Globus pallidus (tissue), 1 donor: ENCODE measurements around the gene LCLAT1.
"Not testable (repeated sequence)": the region's sequence is repeated elsewhere in the genome, so short reads cannot be mapped to it uniquely, and the experiment has no call there.

Source experiments
- DNase-seq: peaks from one replicate; pipeline ENCODE4 v3.0.0-alpha.2; 2015; ENCODE audit warnings: low spot score

The LCLAT1 gene

DNA sequence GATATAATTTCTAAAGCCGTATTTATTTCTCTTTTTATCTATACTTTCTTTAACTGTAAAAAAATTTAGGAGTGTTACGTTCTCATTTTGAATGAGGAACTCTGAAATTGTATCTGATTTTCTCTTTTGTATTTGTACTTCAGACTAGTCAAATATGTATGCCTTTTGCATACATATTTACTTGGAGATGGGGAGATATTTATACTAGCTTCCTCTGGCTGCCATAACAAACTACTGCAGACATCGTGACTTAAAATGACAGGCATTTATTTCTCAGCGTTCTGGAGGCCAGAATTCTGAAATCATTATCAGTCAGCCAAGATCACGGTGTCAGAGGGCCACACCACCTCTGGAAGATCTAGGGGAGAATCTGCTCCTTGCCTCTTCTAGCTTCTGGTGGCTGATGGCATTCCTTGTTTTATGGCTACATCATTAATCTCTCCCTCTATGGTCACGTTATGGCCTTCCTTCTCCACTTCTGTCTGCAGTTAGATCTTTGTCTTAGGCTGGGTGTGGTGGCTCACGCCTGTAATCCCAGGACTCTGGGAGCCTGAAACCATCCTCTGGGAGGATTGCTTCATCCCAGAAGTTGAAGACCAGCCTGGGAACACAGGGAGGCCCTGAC is 8.2 kb downstream of the LCLAT1 start:
- DNase-seq: no peak

DNA sequence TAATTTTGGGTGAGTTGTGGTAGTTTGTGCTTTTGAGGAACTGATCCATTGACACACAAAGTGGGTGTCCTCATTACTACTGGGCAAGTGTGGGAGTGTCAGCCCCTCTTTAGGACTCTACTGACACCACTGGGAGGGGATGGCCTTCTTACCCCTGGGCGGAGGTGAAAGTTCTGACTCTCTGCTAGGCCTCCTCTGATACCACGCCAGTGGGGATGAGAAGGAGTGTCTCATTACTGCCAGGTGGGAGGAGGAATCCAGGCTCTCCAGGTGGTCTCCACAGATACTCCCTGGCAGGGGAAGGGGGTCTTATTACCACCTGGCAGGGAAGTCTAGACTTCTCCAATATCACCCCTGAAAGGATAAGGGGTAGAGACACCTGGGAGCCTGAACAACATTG is 9.1 kb downstream of the LCLAT1 start:
- DNase-seq: no peak

DNA sequence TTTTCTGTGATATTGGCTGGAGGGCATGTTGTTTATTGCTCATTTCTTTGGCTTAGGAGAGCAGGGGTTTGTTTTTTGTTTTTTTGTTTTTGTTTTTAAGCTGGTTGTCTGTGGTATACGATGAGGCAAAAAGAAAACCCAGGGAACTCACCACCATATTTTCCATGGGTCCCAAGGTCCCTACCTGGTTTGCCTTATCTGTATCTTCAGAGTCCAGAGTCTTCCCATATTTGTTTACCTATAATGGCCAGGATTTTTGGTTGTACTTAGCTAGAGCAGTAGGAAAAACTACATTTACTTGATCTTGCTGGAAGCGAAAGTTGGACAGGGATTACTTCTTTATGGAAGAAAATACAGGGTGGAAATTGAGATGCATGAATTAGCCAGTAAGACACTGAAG is 9.5 kb downstream of the LCLAT1 start:
- DNase-seq: no peak

- DNase-seq: no peak
Measured at GRCh38 chr2:30457296-30457695, 10.2 kb downstream of the LCLAT1 start.

- DNase-seq: no peak
Measured at GRCh38 chr2:30459140-30459539, 12.1 kb downstream of the LCLAT1 start.

- no peak for DNase-seq
Measured at GRCh38 chr2:30462131-30462857, 15.2 kb downstream of the LCLAT1 start.

DNA sequence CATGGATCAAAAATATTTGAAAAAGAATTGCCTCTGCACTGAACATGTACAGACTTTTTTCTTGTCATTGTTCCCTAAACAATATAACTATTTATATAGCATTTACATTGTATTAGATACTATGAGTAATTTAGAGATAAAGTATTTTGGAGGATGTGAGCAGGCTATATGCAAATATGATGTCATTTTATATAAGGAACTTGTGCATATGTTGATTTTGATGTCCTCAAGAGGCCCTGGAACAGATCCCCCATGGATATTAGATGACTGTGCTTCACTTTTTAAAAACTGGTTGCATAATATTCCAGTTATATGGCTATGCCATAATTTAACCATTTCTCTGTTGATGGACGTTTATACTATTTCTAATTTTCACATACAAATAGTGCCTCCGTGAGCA is 16.5 kb downstream of the LCLAT1 start:
- DNase-seq: no peak

DNA sequence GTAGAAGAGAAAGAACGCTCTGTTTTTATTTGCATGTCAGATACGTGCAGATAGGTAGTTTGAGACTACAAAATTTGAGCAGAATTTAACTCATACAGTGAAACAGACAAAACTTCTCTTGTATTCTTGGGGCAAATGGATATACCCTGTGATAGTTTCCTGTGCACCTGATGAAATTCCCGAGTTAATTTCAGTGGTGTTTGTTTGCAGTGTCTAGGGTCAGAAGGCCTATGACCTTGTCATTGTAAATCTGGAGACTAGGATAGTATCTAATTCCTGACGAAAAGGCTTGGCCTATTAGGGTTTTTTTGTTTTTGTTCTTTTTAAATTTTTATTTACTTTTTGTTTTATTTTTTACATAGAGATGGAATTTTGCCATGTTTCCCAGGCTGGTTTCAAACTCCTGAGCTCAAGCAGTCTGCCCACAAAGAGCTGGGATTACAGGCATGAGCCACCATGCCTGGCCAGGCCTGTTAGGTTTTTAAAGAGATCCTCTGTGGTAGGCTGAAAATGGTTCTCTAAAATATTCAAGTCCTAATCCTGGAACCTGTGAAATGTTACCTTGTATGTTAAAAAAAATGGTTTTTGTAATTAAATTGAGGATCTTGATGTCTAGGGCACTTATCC is 17.6 kb downstream of the LCLAT1 start:
- no peak for DNase-seq

DNA sequence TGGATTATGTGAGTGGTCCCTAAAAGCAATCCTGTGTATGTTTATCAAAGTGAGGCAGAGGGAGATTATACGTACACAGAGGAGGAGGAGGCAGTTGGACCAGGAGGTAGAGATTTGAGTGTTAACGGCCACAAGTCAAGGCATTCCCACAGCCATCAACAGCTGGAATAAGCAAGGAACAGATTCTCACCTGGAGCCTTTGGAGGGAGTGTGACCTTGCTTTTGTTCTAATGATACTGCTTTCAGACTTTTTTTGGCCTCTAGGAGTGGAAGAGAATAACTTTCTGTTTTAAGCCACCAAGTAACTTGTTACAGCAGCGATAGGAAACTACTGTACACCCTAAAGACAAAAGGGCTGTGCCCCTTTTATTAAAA is 18.1 kb downstream of the LCLAT1 start:
- no peak for DNase-seq

DNA sequence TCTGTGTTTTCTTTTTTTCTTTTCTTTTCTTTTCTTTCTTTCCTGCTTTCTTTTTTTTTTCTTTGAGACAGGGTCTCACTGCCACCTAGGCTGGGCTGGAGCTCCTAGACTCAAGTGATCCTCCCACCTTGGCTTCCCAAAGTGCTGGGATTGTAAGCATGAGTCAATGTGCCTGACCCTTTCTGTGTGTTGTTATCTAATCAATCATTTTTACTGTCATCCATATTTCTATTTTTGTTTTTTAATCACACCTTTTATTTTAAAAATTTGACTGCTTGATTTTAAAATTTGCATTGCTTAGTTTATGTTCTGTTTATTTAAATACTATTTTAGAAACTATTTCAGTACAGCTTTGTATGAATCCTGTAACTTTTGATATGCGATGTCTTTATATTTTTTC is 19.2 kb downstream of the LCLAT1 start:
- no peak for DNase-seq

DNA sequence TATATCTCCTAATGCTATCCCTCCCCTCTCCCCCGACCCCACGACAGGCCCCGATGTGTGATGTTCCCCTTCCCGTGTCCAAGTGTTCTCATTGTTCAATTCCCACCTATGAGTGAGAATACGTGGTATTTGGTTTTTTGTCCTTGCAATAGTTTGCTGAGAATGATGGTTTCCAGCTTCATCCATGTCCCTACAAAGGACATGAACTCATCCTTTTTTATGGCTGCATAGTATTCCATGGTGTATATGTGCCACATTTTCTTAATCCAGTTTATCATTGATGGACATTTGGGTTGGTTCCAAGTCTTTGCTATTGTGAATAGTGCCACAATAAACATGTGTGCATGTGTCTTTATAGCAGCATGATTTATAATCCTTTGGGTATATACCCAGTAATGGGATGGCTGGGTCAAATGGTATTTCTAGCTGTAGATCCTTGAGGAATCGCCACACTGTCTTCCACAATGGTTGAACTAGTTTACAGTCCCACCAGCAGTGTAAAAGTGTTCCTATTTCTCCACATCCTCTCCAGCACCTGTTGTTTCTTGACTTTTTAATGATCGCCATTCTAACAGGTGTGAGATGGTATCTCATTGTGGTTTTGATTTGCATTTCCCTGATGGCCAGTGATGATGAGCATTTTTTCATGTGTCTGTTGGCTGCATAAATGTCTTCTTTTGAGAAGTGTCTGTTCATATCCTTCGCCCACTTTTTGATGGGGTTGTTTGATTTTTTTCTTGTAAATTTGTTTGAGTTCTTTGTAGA is 20.2 kb downstream of the LCLAT1 start:
- not testable (repeated sequence) for DNase-seq

DNA sequence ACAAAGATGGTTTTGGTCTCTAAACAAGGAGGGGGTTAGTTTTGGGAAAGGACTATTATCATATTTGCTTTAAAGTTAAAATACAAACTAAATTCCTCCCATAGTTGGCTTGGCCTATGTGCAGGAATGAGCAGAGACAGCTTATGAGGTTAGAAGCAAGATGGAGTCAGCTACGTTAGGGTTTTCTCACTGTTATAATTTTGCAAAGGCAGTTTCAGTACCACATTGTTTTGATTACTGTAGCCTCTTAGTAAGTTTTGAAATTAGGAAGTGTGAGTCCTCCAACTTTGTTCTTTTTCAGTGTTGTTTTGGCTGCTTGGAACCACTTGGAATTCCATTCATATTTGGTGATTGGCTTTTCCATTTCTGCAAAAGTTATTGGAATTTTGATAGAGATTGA is 23.4 kb downstream of the LCLAT1 start:
- no peak for DNase-seq

DNA sequence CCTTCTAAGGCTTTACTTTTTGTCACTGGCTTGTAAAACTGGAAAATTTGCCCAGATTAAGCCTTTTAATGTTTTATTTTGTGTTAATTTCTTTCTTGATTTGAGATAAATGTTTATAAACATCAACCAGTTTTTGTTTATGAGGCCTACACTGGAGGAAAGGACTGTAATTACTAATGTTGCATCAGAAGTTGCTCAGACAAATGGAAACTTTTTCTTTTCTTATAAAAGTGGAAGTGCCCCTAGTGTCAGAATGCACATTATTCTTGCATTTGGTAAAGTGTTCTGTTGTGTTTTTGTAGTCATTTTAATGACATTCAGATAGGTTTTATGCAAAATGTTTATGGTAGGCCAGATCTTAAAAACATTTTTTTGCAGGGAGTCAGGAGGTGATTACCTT is 25.3 kb downstream of the LCLAT1 start:
- DNase-seq: no peak

GRCh38 chr2:30475542-30475941 is 28.5 kb downstream of the LCLAT1 start:
- DNase-seq: no peak

- DNase-seq: no peak
Measured at GRCh38 chr2:30476636-30477035, 29.6 kb downstream of the LCLAT1 start.

DNA sequence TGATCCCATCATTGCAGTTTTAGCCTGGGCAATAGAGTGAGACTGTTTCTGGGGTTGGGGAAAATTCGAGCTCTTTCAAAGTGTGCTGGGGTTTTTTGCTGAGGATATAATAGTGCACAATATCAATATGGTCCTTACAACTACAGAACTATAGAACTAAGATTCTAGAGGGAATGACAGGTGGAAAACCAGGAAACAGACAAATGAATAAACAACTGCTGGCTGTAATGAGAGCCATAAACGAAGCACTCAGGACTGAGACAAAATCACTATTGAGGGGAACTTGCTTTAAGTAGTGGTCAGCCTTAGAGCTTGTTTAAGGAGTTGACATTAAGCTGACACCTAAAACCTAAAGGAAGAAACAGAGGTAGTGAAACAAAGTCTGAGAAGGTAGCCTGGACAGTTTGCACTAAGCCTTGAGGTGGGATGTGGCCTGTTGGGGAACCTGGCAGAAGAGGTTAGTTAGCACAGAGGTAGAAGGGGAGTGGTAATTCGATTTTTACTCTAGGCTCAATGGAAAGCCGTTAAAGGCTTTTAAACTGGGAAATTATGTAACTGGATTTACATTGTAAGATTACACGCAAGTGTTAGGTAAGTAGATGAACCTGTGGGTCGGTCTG is 33.8 kb downstream of the LCLAT1 start:
- no peak for DNase-seq

- peak; percentile 35 for DNase-seq
Measured at GRCh38 chr2:30481323-30481800, 34.3 kb downstream of the LCLAT1 start.

DNA sequence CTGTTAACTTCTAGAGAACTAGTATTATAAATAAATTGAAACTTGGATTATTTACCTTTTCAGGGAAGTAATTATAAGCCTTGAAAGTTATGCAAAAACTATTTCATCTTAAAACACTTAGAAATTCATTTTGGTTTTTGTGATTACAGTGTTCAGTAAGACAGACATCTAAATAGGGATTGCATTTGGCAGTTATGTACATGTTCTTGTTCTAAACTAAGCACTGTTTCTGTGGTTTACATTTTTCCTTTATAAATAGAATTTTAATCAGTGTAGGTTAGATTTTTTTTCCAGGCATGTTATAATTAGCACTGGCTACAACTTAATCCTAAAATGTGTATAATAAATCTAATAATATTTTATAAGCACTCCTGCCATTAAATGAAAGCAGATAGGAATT is 35.0 kb downstream of the LCLAT1 start:
- DNase-seq: no peak

GRCh38 chr2:30484145-30484544 is 37.1 kb downstream of the LCLAT1 start:
- DNase-seq: no peak

GRCh38 chr2:30484995-30485394 is 37.9 kb downstream of the LCLAT1 start:
- DNase-seq: no peak

GRCh38 chr2:30486655-30487054 is 39.6 kb downstream of the LCLAT1 start:
- DNase-seq: no peak

DNA sequence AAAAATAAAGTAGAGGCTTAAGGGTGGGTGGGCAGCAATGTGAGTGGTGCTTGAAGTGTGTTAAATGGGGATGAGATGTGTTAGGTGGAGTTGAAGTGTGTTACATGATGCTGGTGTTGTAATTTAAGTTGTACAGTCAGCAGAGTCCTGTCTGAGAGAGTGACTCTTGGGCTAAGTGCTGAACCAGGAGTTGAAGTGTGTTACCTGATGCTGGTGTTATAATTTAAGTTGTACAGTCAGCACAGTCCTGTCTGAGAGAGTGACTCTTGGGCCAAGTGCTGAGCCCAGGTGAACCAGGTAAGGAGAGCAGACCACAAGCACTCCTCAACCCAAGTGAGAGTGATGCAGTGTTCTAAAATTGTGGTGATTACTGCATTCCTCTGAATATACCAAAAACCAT is 40.6 kb downstream of the LCLAT1 start:
- no peak for DNase-seq
